Activated CD4-positive, alpha-beta T cell treated with anti-CD3 and anti-CD28 coated beads, Interleukin-2, amount 50 U/mL, for 4 hours (primary cell): Measurements from ENCODE around the gene PPIP5K2.
"Not testable (repeated sequence)": the region's sequence is repeated elsewhere in the genome, so short reads cannot be mapped to it uniquely, and the experiment has no call there.

Experiments used
- DNase-seq, 2 experiments: peaks; one replicate each; pipeline ENCODE4 v3.0.0-alpha.2; 2020

PPIP5K2 gene

GRCh38 chr5:103126557-103126956, 6.5 kb downstream of the PPIP5K2 start:
- no peak for DNase-seq

DNA sequence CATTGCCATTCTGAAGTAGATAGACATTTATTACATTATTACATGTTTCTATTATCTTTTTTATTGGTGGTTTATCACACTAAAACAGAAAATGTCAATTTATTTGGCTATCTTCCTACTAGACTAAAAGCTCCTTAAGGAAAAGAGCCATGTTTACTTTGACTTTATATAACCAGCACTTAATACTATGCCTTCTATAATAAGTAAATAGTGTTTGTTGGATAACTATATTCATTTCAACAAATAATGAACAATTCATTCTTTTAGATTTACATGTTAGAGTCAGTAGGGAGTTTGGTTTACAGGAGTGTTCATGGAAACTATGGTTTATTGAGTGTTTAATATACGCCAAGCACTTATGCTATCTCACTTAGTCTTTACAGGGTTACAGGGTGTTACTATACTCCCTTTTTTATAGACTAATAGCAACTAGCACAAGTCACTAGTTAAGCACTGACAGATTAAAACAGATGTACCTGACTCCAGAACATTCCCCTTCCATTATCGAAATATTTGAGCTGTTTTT, 7.3 kb downstream of the PPIP5K2 start:
- no peak for DNase-seq

DNA sequence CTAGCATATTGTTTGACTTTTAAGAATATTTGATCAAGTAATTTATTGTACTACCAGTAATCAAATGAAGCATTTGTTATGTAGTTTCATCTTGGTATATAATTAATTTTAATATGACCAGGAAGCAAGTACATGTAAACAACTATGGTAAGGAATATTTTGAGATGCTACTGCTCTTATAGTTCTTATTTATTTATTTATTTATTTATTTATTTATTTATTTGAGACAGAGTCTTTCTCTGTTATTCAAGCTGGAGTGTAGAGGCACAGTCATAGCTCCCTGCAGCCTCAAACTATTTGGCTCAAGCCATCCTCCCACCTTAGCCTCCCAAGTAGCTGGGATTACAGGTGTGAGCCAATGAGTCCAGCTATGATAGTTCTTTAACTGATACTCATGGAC, 8.1 kb downstream of the PPIP5K2 start:
- DNase-seq = no peak

DNA sequence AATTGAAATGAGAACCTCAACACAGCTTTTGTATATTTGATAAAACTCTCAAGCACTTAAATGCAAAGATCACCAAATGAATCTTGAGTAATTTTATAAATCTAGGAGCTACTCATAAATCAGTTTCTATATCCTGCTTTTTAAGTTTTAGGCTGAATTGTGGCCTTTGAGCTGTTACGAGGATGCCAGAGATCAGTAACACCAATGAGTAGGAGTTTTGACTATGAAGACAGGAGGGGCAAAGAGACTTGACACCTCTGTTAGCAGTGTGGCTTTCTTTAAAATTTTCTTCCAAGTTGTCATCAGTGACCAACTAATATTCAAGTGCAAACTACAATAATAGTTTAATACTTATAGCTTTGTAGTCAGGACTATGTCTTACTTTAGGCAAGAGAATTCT, 12.6 kb downstream of the PPIP5K2 start:
- no peak for DNase-seq

- no peak for DNase-seq
Observed at GRCh38 chr5:103133231-103133630, 13.1 kb downstream of the PPIP5K2 start.

GRCh38 chr5:103135461-103135860, 15.4 kb downstream of the PPIP5K2 start:
- no peak for DNase-seq

DNA sequence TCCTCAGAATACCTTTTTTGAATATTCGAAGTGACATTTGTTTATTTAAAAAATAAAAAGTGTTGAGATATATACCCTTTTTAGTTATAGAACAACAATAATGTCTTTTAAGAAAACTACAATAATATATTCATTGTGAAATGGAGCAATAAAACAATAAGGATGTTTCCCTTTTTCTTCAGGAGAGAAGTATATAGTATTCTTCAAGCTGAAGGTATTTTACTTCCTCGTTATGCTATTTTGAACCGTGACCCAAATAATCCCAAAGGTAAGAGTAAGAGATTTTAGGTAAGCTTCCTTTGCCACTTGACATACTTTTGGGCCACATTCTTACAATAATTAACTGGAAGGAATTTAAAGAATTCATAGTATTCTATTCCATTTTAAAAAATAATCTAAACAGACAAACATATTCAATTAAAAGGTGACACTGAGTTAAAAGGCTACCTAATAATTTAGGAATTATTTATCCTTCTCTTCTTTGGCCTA, 18.1 kb downstream of the PPIP5K2 start:
- DNase-seq = no peak

GRCh38 chr5:103139264-103139865, 19.3 kb downstream of the PPIP5K2 start:
- DNase-seq = peak; percentile 79

DNA sequence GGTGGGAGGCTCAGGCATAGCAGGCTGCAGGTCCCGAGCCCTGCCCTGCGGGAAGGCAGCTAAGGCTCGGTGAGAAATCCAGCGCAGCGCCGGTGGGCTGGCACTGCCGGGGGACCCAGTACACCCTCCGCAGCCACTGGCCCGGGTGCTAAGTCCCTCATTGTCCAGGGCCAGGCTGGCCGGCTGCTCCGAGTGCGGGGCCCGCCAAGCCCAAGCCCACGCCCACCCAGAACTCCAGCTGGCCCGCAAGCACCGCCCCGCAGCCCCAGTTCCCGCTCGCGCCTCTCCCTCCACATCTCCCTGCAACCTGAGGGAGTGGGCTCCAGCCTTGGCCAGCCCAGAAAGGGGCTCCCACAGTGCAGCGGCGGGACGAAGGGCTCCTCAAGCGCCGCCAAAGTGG, 22.0 kb downstream of the PPIP5K2 start:
- DNase-seq = not testable (repeated sequence)

DNA sequence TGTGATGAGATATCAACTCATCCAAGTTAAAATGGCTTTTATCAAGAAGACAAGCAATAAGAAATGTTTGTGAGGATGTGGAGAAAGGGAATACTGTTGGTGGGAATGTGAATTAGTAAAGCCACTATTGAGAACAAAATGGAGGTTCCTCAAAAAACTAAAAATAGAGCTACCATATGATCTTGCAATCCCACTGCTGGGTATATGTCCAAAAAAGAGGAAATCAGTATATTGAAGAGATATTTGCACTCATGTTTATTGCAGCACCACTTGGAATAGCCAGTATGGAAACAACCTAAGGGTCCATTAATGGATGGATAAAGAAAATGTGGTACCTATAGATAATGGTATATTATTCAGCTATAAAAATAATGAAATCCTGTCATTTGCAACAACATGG, 25.1 kb downstream of the PPIP5K2 start:
- DNase-seq = no peak

DNA sequence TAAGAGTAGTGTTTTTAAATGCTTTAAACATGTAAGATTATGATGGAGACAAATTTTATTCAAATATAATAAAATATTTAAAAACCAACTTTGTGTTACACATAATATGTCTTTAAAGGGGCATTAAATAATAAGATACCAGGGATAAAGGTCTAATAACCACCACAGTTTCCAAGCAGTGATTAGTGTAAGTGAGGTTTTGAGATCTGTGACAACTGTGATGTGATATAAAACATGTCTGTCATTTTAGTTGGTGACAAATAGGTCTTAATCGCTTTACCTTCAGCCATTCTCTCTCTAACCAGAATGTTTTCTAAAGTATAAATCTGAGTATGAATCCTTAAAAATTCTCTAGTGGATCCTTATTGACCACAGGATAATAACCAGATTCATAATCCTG, 28.1 kb downstream of the PPIP5K2 start:
- DNase-seq = no peak

DNA sequence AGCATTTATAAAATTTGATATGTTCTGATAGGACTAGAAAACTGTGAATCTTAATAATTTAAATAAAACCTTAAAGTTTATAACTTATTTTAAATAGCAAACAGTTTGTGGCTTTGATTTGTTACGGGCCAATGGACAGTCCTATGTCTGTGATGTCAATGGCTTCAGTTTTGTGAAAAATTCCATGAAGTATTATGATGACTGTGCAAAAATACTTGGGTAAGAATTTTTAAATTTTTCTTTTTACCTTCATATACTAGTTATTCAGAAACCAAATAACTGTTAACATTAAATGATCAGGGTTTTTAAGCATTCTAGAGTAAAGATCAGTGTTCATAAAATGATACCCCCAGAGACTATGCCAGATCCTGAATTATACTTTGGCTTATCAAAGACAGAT, 31.1 kb downstream of the PPIP5K2 start:
- no peak for DNase-seq

DNA sequence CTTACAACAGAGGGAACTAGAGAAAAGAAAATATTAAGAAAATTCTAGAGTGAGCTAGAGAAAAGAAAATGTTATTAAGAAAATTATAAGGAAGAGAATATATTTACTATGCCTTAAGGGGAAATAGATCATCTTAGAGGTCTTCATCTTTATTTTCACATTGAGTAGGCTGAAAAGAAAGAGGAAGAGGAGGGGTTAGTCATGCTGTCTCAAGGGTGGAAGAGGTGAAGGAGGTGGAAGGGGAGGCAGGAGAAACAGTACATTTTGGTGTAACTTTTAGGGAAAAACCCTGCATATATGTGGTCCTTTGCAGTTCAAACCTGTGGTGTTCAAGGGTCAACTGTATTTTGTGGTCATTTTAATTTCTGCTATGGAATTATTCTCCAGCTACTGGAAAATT, 46.6 kb downstream of the PPIP5K2 start:
- DNase-seq = no peak

- DNase-seq = no peak
Observed at GRCh38 chr5:103174147-103174546, 54.0 kb downstream of the PPIP5K2 start.

DNA sequence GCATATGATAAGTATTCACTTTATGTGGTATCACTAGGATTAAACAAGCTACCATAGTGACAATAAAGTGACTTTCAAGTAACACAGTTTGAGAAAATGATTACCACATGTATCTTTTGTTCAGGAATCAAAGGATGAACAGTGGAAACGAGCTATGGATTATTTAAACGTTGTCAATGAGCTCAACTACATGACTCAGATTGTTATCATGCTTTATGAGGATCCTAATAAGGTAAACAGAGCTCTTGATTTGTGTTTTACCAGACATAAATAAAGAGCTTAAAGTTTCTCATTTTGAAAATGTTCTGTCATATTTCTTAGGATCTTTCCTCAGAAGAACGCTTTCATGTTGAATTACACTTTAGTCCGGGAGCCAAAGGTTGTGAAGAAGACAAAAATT, 57.4 kb downstream of the PPIP5K2 start:
- DNase-seq = no peak

DNA sequence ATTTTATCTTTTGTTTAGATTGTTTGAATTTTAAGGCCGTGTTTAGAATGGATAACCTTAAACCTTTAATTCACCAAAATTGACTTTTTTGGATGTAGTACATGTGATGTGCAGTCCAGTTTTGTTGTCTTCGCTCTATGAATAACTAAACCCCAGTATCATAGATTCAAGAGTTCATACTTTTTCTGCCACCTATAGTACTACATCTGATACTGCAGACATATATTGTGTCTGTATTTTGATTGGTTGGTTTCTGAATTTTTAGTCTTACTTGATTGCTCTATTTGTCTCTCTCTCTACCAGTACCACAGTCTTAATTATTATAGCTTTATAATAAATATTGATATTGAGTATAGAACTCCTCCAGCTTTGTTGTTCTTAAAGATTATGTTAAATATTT, 58.1 kb downstream of the PPIP5K2 start:
- no peak for DNase-seq

GRCh38 chr5:103186152-103186551, 66.1 kb downstream of the PPIP5K2 start:
- DNase-seq = no peak

GRCh38 chr5:103188436-103188835, 68.3 kb downstream of the PPIP5K2 start:
- DNase-seq = no peak

DNA sequence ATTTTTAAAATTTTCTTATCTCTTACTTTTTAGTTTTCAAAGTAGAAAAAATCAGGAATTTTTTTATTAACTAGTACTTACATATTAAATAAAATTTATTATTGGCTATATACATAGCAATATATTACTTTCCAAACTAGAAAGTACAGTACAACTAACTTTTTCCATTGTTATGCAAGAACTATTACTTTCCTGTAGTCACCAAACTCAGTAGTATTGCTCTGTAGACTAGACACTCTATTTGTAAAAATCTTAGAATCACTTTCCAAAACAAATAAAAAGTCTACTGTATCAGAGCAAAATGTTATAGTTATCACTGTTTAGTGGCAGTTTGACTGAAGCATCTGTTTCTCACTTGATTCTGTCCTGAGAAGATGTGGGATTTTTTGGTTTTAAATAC, 83.1 kb downstream of the PPIP5K2 start:
- no peak for DNase-seq

DNA sequence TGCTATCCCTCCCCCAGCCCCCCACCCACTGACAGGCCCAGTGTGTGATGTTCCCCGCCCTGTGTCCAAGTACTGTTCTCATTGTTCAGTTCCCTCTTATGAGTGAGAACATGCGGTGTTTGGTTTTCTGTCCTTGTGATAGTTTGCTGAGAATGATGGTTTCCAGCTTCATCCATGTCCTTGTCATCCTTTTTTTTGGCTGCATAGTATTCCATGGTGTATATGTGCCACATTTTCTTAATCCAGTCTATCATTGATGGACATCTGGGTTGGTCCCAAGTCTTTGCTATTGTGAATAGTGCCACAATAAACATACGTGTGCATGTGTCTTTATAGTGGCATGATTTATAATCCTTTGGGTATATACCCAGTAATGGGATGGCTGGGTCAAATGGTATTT, 84.9 kb downstream of the PPIP5K2 start:
- DNase-seq = not testable (repeated sequence)

GRCh38 chr5:103205991-103206700, 86.0 kb downstream of the PPIP5K2 start:
- DNase-seq = no peak

GRCh38 chr5:103207011-103207410, 86.9 kb downstream of the PPIP5K2 start:
- no peak for DNase-seq

DNA sequence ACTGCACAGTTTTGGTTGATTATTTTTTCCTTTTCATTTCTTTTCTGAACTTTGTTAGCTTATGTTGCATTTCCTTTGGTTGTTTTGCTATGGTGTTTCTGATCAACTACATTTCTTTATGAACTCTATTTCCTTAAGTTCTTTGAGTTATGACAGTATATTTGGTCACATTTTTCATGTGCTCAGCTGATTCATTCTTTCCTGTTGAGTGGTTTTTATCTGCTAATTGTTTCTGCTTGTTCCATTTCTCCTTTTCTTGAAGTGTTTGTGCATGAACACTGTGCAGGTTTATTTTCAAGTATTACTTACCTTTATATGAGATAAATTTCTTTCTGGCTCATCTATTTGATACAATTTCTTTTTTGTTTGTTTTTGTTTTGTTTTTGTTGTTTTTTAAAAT, 87.6 kb downstream of the PPIP5K2 start:
- DNase-seq = no peak

DNA sequence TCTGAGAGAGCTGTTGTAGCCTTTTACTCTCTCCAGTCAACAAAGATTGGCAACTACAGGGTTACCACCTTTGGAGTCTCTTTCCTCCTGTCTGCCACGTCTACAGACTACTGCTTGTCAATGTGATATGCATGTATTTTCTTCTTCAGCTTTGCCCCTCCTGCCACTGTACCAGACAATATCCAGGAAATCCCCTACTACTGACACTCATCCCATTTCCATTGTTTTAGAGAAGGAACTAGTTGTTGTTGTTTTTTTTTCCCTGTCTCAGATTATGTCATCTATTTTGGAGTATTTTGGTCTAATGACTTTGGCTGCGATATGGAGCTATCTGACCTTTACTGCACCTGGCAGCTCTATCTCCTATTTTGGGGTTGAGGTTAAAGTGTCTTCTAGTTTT, 88.4 kb downstream of the PPIP5K2 start:
- DNase-seq = no peak

- DNase-seq = no peak
Observed at GRCh38 chr5:103209065-103209464, 89.0 kb downstream of the PPIP5K2 start.
